ENCODE measurements around the gene SPCS1.
"Not testable (repeated sequence)": the region's sequence is repeated elsewhere in the genome, so short reads cannot be mapped to it uniquely, and the experiment has no call there.

SPCS1 gene

GRCh38 chr3:52705688-52706686 is at the start of gene SPCS1, which contains the start of gene GLT8D1:
SPCS1 (plus strand) TSS chr3:52706106; CDS start chr3:52706247, 141 bp downstream.
GLT8D1 (minus strand) TSS chr3:52705791; CDS start chr3:52700460, 5,331 bp downstream.
- Histone ChIP-seq H3K4me1 (ENCODE audit: control insufficient read depth, insufficient read depth, low read length) (no peaks in the 10 kb centered on the region), H3K36me3 (ENCODE audit: control insufficient read depth, insufficient read depth, low read length) (peaks cover 16% of the 10 kb centered on the region), H3K4me3 (ENCODE audit: low read depth, low read length) (peak within 1 kb of the TSS; percentile 90), H3K9me3 (ENCODE audit: control insufficient read depth, insufficient read depth, low read depth, low read length) (no peaks in the 10 kb centered on the region), H3K27me3 (ENCODE audit: control insufficient read depth, insufficient read depth, low read length) (no peaks in the 10 kb centered on the region), H3K9ac (ENCODE audit: low read length) (peak within 1 kb of the TSS; percentile 93), H3K27ac (ENCODE audit: low read depth, low read length) (peak within 1 kb of the TSS; percentile 30; the same call in 1 of the 2 replicates)

GRCh38 chr3:52660046-52660445 is 45.9 kb upstream of the SPCS1 start:
- H3K4me1 ChIP-seq (ENCODE audit: control insufficient read depth, insufficient read depth, low read length), result peaks cover 4% of the 10 kb centered on the region; the same call in 1 of the 2 replicates
- no peak overlapping the region for H3K4me3 ChIP-seq (ENCODE audit: low read depth, low read length)
- no peaks in the 10 kb centered on the region for H3K9me3 ChIP-seq (ENCODE audit: control insufficient read depth, insufficient read depth, low read depth, low read length)
- H3K27me3 ChIP-seq (ENCODE audit: control insufficient read depth, insufficient read depth, low read length), result no peaks in the 10 kb centered on the region
- peaks cover 73% of the 10 kb centered on the region for H3K36me3 ChIP-seq (ENCODE audit: control insufficient read depth, insufficient read depth, low read length)
- H3K9ac ChIP-seq (ENCODE audit: low read length), result no peak overlapping the region
- H3K27ac ChIP-seq (ENCODE audit: low read depth, low read length), result no peak overlapping the region

GRCh38 chr3:52663098-52663497 is 42.8 kb upstream of the SPCS1 start:
- Histone ChIP-seq H3K4me1 (ENCODE audit: control insufficient read depth, insufficient read depth, low read length) (no peaks in the 10 kb centered on the region), H3K4me3 (ENCODE audit: low read depth, low read length) (no peak overlapping the region), H3K27me3 (ENCODE audit: control insufficient read depth, insufficient read depth, low read length) (no peaks in the 10 kb centered on the region), H3K9me3 (ENCODE audit: control insufficient read depth, insufficient read depth, low read depth, low read length) (no peaks in the 10 kb centered on the region), H3K9ac (ENCODE audit: low read length) (no peak overlapping the region), H3K36me3 (ENCODE audit: control insufficient read depth, insufficient read depth, low read length) (peaks cover 60% of the 10 kb centered on the region), H3K27ac (ENCODE audit: low read depth, low read length) (no peak overlapping the region)

- no peaks in the 10 kb centered on the region for H3K27me3 ChIP-seq (ENCODE audit: control insufficient read depth, insufficient read depth, low read length)
- no peak overlapping the region for H3K27ac ChIP-seq (ENCODE audit: low read depth, low read length)
- peaks cover 52% of the 10 kb centered on the region for H3K36me3 ChIP-seq (ENCODE audit: control insufficient read depth, insufficient read depth, low read length)
- no peak overlapping the region for H3K4me3 ChIP-seq (ENCODE audit: low read depth, low read length)
- H3K9ac ChIP-seq (ENCODE audit: low read length), result no peak overlapping the region
- H3K9me3 ChIP-seq (ENCODE audit: control insufficient read depth, insufficient read depth, low read depth, low read length), result no peaks in the 10 kb centered on the region
- H3K4me1 ChIP-seq (ENCODE audit: control insufficient read depth, insufficient read depth, low read length), result peaks cover 9% of the 10 kb centered on the region
These were observed 35.0 kb upstream of the SPCS1 start for GRCh38 chr3:52670621-52671521.

GRCh38 chr3:52671676-52672075 is 34.2 kb upstream of the SPCS1 start:
- Histone ChIP-seq H3K9ac (ENCODE audit: low read length) (no peak overlapping the region), H3K27me3 (ENCODE audit: control insufficient read depth, insufficient read depth, low read length) (no peaks in the 10 kb centered on the region)

GRCh38 chr3:52676201-52676600 is 29.7 kb upstream of the SPCS1 start:
- not testable (repeated sequence) for H3K27me3 ChIP-seq (ENCODE audit: control insufficient read depth, insufficient read depth, low read length); H3K27ac ChIP-seq (ENCODE audit: low read depth, low read length); H3K9me3 ChIP-seq (ENCODE audit: control insufficient read depth, insufficient read depth, low read depth, low read length); H3K4me3 ChIP-seq (ENCODE audit: low read depth, low read length); H3K9ac ChIP-seq (ENCODE audit: low read length); H3K4me1 ChIP-seq (ENCODE audit: control insufficient read depth, insufficient read depth, low read length)
- H3K36me3 ChIP-seq (ENCODE audit: control insufficient read depth, insufficient read depth, low read length), result peaks cover 66% of the 10 kb centered on the region

More at GRCh38 chr3:52671676-52672075, 34.2 kb upstream of the SPCS1 start:
- H3K4me1 ChIP-seq (ENCODE audit: control insufficient read depth, insufficient read depth, low read length), result peaks cover 9% of the 10 kb centered on the region
- no peaks in the 10 kb centered on the region for H3K9me3 ChIP-seq (ENCODE audit: control insufficient read depth, insufficient read depth, low read depth, low read length)
- no peak overlapping the region for H3K27ac ChIP-seq (ENCODE audit: low read depth, low read length)
- no peak overlapping the region for H3K4me3 ChIP-seq (ENCODE audit: low read depth, low read length)
- peaks cover 56% of the 10 kb centered on the region for H3K36me3 ChIP-seq (ENCODE audit: control insufficient read depth, insufficient read depth, low read length)

GRCh38 chr3:52678265-52679198 is 27.4 kb upstream of the SPCS1 start:
- Histone ChIP-seq H3K27ac (ENCODE audit: low read depth, low read length) (no peak overlapping the region), H3K36me3 (ENCODE audit: control insufficient read depth, insufficient read depth, low read length) (peaks cover 56% of the 10 kb centered on the region), H3K27me3 (ENCODE audit: control insufficient read depth, insufficient read depth, low read length) (no peaks in the 10 kb centered on the region), H3K9ac (ENCODE audit: low read length) (no peak overlapping the region), H3K9me3 (ENCODE audit: control insufficient read depth, insufficient read depth, low read depth, low read length) (no peaks in the 10 kb centered on the region), H3K4me1 (ENCODE audit: control insufficient read depth, insufficient read depth, low read length) (0 out of 2 replicates have a peak, but pooled peaks cover 6% of the 10 kb centered on the region), H3K4me3 (ENCODE audit: low read depth, low read length) (no peak overlapping the region)

- 0 out of 2 replicates have a peak, but pooled peaks cover 6% of the 10 kb centered on the region for H3K4me1 ChIP-seq (ENCODE audit: control insufficient read depth, insufficient read depth, low read length)
- no peak overlapping the region for H3K27ac ChIP-seq (ENCODE audit: low read depth, low read length)
- no peaks in the 10 kb centered on the region for H3K9me3 ChIP-seq (ENCODE audit: control insufficient read depth, insufficient read depth, low read depth, low read length)
- no peaks in the 10 kb centered on the region for H3K27me3 ChIP-seq (ENCODE audit: control insufficient read depth, insufficient read depth, low read length)
- no peak overlapping the region for H3K4me3 ChIP-seq (ENCODE audit: low read depth, low read length)
- H3K9ac ChIP-seq (ENCODE audit: low read length), result no peak overlapping the region
- peaks cover 54% of the 10 kb centered on the region for H3K36me3 ChIP-seq (ENCODE audit: control insufficient read depth, insufficient read depth, low read length)
These were observed 26.7 kb upstream of the SPCS1 start for GRCh38 chr3:52679199-52679538.

GRCh38 chr3:52679811-52680210 is 26.1 kb upstream of the SPCS1 start:
- Histone ChIP-seq H3K36me3 (ENCODE audit: control insufficient read depth, insufficient read depth, low read length) (peaks cover 52% of the 10 kb centered on the region), H3K27ac (ENCODE audit: low read depth, low read length) (no peak overlapping the region), H3K27me3 (ENCODE audit: control insufficient read depth, insufficient read depth, low read length) (no peaks in the 10 kb centered on the region), H3K4me3 (ENCODE audit: low read depth, low read length) (no peak overlapping the region), H3K9me3 (ENCODE audit: control insufficient read depth, insufficient read depth, low read depth, low read length) (no peaks in the 10 kb centered on the region), H3K4me1 (ENCODE audit: control insufficient read depth, insufficient read depth, low read length) (0 out of 2 replicates have a peak, but pooled peaks cover 10% of the 10 kb centered on the region), H3K9ac (ENCODE audit: low read length) (no peak overlapping the region)

- Histone ChIP-seq H3K27me3 (ENCODE audit: control insufficient read depth, insufficient read depth, low read length) (no peaks in the 10 kb centered on the region), H3K4me1 (ENCODE audit: control insufficient read depth, insufficient read depth, low read length) (0 out of 2 replicates have a peak, but pooled peaks cover 10% of the 10 kb centered on the region), H3K9ac (ENCODE audit: low read length) (no peak overlapping the region), H3K9me3 (ENCODE audit: control insufficient read depth, insufficient read depth, low read depth, low read length) (no peaks in the 10 kb centered on the region), H3K27ac (ENCODE audit: low read depth, low read length) (no peak overlapping the region), H3K4me3 (ENCODE audit: low read depth, low read length) (no peak overlapping the region), H3K36me3 (ENCODE audit: control insufficient read depth, insufficient read depth, low read length) (peaks cover 45% of the 10 kb centered on the region)
These were observed 24.3 kb upstream of the SPCS1 start for GRCh38 chr3:52681596-52681995.

Measured in HUES6 (cell line).